Stromal cell of bone marrow (primary cell): ENCODE results near the gene DCST1.

Experiments used
- DNase-seq: peaks from one replicate; pipeline ENCODE4 v3.0.0-alpha.2; 2012; ENCODE audit warnings: low read depth

Gene DCST1

GRCh38 chr1:155086856-155087535 is 53.4 kb downstream of the DCST1 start:
- no peak for DNase-seq

GRCh38 chr1:155091071-155092051 is 57.7 kb downstream of the DCST1 start:
- no peak for DNase-seq

GRCh38 chr1:155092131-155092530 is 58.5 kb downstream of the DCST1 start:
- DNase-seq: no peak

GRCh38 chr1:155092641-155093040 is 59.0 kb downstream of the DCST1 start:
- DNase-seq: no peak

GRCh38 chr1:155093911-155094621 is 60.4 kb downstream of the DCST1 start:
- peak; percentile 23 for DNase-seq

- no peak for DNase-seq
Measured at GRCh38 chr1:155094622-155094948, 61.0 kb downstream of the DCST1 start.

GRCh38 chr1:155099331-155099730 is 65.7 kb downstream of the DCST1 start:
- no peak for DNase-seq
